ENCODE data around the gene ARL5C. TPM values are rescaled to one million over a fixed set of nuclear protein-coding genes. Genes with fewer than 3 reads are reported as not detected.

ARL5C gene
- total RNA-seq, 1 donor from 2014 or later, result not detected

DNA sequence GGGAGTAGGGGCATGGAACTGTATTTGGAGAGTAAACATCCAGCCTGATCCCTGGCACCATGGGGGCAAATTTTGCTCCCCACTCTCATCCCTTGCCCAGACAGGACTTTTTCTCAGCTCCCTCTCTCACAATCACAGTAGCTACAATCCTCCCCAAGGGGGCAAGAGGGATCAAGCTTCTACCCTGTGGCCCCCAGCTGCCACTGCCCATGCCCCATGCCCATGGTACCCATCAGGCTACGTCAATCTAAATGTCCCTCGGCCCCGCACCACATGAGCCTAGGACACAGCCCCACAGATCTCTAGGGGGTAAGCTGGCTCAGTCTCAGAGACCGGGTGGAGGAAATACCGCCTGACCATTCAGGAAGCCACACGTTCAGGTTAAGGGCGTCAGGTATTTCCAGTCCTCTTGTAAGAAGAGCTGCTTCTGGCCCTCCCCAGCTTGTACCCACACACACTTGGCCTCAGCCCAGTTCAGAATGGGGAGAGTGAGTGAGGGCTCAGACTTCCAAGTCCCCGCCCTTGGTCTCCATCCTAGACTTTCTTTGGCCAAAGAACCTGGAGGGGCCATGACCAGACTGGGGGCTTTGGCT, 29.7 kb upstream of the ARL5C start:
- Mint-ChIP-seq H3K4me1 (peaks cover 40% of the 10 kb centered on the region), H3K27me3 (no peaks in the 10 kb centered on the region), H3K36me3 (ENCODE audit: low read depth) (peaks cover 11% of the 10 kb centered on the region), H3K9me3 (no peaks in the 10 kb centered on the region), H3K27ac (no peak overlapping the region), H3K4me3 (peak overlapping the region; percentile 13)
- DNase-seq (no peak), ATAC-seq (ENCODE audit: low read depth) (no peak)
- intact Hi-C loops (cut with micrococcal nuclease), result loop anchor here (2.0 kb wide), 1 partner anchor 43 kb away; no protein-coding TSS in a partner anchor
- ChIA-PET CTCF (interaction anchor here (1.5 to 2.2 kb wide), 2 partner anchors 31 to 42 kb away, joined by 4 to 6 read pairs; no protein-coding TSS in a partner anchor), POLR2A (no interaction called here)
- TF ChIP-seq, protein P1, sequence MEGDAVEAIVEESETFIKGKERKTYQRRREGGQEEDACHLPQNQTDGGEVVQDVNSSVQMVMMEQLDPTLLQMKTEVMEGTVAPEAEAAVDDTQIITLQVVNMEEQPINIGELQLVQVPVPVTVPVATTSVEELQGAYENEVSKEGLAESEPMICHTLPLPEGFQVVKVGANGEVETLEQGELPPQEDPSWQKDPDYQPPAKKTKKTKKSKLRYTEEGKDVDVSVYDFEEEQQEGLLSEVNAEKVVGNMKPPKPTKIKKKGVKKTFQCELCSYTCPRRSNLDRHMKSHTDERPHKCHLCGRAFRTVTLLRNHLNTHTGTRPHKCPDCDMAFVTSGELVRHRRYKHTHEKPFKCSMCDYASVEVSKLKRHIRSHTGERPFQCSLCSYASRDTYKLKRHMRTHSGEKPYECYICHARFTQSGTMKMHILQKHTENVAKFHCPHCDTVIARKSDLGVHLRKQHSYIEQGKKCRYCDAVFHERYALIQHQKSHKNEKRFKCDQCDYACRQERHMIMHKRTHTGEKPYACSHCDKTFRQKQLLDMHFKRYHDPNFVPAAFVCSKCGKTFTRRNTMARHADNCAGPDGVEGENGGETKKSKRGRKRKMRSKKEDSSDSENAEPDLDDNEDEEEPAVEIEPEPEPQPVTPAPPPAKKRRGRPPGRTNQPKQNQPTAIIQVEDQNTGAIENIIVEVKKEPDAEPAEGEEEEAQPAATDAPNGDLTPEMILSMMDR (IDR thresholded peaks at IDR 0.05), result no peak

DNA sequence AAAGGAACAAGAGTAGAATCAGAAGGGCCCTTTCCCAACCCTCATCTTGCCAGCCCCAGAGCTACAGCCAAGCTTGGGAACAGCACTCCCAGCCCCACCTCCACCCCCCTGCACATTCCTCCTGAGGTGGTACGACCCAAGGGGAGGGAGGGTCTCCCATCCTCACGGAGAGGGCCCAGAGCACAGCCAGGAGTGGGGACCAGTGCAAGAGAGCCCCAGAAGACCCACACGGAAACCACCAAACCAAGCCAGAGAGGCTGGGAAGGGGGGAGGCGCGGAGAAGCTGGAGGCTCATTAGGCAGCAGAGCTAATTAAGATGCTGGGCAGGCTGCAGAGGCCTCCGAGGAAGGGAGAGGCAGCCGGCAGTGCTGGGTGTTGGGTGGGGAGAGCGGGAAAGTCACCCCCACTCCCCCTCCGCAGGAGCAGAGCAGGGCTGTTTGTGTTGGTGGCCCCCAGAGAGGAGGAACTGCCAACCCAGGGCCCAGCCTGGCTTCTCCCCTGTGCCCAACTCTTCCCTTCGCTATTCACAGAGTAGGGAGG, 29.1 kb upstream of the ARL5C start:
- Mint-ChIP-seq H3K4me1 (peaks cover 37% of the 10 kb centered on the region), H3K36me3 (ENCODE audit: low read depth) (peaks cover 5% of the 10 kb centered on the region), H3K4me3 (no peak overlapping the region), H3K27ac (no peak overlapping the region), H3K9me3 (no peaks in the 10 kb centered on the region), H3K27me3 (no peaks in the 10 kb centered on the region)
- CTCF ChIA-PET, result interaction anchor here (1.5 to 2.2 kb wide), 2 partner anchors 30 to 41 kb away, joined by 4 to 6 read pairs; no protein-coding TSS in a partner anchor
- no peak for ATAC-seq (ENCODE audit: low read depth)
- intact Hi-C loops (cut with micrococcal nuclease), result no loop called here
- TF ChIP-seq, protein P1 (IDR thresholded peaks at IDR 0.05), result no peak
- POLR2A ChIA-PET, result no interaction called here
- no peak for DNase-seq

DNA sequence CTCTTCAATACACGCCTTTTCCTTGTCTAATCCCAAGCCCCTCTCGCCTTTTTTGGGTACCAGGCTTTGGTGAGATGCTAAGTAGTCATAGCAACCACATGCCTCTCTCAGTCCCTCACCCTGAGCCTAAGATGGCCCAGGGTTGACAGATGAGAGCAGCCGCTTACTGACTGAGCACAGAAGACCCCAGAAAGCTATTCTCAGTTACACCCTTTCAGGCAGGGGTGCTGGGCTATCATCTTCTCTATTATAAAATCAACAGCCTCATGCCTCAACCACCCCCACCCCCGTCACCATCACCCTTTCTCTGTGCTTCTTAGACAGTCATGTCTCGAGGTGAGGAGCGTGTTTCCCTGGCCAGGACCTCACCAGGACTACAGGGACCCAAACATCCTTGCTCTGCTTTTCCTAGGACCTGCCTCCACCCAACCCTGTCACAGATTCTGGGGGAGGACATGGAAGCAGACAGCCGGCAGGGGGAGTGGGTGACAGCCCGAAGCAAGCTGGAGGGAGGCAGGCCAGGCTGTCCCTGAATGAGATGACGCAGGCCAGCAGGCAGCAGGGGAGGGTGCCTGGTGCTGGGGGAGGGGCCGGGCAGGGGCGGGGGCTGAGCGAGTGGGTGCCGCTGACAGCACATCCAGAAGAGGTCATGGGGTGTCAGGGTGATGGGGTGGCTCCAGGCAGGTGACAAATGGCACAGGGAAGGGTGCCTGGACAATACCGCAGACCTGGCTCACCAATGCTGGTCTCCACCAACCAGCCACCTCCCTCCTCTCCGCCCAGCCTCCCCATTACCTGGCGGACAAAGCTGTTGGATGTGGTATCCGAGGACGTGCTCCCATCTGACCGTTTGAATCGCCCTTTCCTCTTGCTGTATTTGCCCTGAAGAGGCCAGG, 28.4 kb upstream of the ARL5C start:
- POLR2A ChIA-PET, result no interaction called here
- no peak for ATAC-seq (ENCODE audit: low read depth)
- TF ChIP-seq, protein P1 (IDR thresholded peaks at IDR 0.05), result no peak
- Mint-ChIP-seq H3K4me1 (peaks cover 30% of the 10 kb centered on the region), H3K27ac (no peak overlapping the region), H3K36me3 (ENCODE audit: low read depth) (no peaks in the 10 kb centered on the region), H3K9me3 (no peaks in the 10 kb centered on the region), H3K27me3 (no peaks in the 10 kb centered on the region), H3K4me3 (no peak overlapping the region)
- CTCF ChIA-PET, result interaction anchor here (1.5 to 2.2 kb wide), 2 partner anchors 30 to 41 kb away, joined by 4 to 6 read pairs; no protein-coding TSS in a partner anchor
- DNase-seq, result no peak
- intact Hi-C loops (cut with micrococcal nuclease), result no loop called here

DNA sequence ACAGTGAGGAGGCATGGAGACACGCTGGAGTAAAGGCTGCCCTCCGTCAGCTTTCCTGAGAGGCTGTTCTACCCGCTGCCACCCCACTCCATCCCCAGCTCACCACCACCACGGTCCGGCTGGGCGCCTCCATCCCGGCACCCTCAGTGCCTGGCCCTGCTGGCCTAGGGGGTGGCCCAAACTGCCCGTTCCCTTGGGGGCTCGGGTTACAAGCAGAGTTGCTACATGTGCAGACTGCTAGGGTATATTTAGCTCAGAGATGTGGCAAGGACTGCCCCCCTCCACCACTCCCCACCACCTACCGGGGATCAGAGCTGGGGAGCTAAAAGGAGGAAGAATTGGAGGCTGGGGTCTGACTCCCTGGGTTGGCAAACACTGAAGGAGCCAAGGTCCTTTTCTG, 27.4 kb upstream of the ARL5C start:
- Mint-ChIP-seq H3K27me3 (no peaks in the 10 kb centered on the region), H3K27ac (no peak overlapping the region), H3K4me3 (no peak overlapping the region), H3K36me3 (ENCODE audit: low read depth) (peaks cover 1% of the 10 kb centered on the region), H3K4me1 (peaks cover 20% of the 10 kb centered on the region), H3K9me3 (no peaks in the 10 kb centered on the region)
- POLR2A ChIA-PET, result no interaction called here
- ATAC-seq (ENCODE audit: low read depth) (no peak), DNase-seq (no peak)
- TF ChIP-seq, protein P1 (IDR thresholded peaks at IDR 0.05), result no peak
- intact Hi-C loops (cut with micrococcal nuclease), result no loop called here
- CTCF ChIA-PET, result interaction anchor here (2.2 kb wide), 1 partner anchor 29 kb away, joined by 6 read pairs; no protein-coding TSS in a partner anchor

DNA sequence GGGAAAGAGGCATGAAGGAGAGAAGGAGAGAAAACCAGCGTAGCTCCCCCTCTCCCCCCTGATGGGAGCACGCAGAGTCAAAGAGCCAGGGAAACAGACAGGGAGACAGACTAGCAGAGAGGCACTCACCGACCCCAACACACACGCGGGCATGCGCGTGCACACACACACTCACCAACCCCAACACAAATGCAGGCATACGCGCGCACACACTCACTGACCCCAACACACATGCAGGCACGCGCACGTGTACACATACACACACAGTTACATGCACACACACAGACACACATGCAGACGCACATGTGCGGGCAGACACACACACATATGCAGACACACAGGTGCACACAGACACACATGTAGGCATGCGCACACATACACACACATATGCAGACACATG, 26.9 kb upstream of the ARL5C start:
- no peak overlapping the region for H3K27ac Mint-ChIP-seq
- DNase-seq, result no peak
- intact Hi-C loops (cut with micrococcal nuclease), result no loop called here
- ATAC-seq (ENCODE audit: low read depth), result no peak
- no peak overlapping the region for H3K4me3 Mint-ChIP-seq
- TF ChIP-seq, protein P1 (IDR thresholded peaks at IDR 0.05), result no peak
- POLR2A ChIA-PET, result no interaction called here
- H3K9me3 Mint-ChIP-seq, result no peaks in the 10 kb centered on the region
- CTCF ChIA-PET, result no interaction called here
- peaks cover 16% of the 10 kb centered on the region for H3K4me1 Mint-ChIP-seq
- no peaks in the 10 kb centered on the region for H3K27me3 Mint-ChIP-seq
- peaks cover 4% of the 10 kb centered on the region for H3K36me3 Mint-ChIP-seq (ENCODE audit: low read depth)
